HCT116 (cell line): ENCODE results near the gene USP7. TPM values are rescaled to one million over a fixed set of nuclear protein-coding genes. Genes with fewer than 3 reads are reported as not detected.

Experiments
- ATAC-seq: fragments of 200-7000 bp; cut with Tn5 transposase; 2 replicates; pipeline ENCODE4 v1.9.1; 2020; ENCODE audit warnings: mild to moderate bottlenecking, moderate library complexity
- BruUV-seq: library from RNA; stranded (reverse); fragments of 400-500 nt; replicated peaks from 2 replicates; lab custom pipeline; 2021; lab: Mats Ljungman, UMichigan
- CTCF ChIA-PET: fragments of 300-600 bp; sonication (Branson Sonifier 250); formaldehyde crosslinking; loops from one replicate; lab custom pipeline; 2021; ENCODE audit warnings: antibody characterized with exemption; lab: Charles Lee
- POLR2A ChIA-PET: fragments of 300-600, 350-600 bp; sonication (Branson Sonifier 250); formaldehyde crosslinking; loops from one replicate; lab custom pipeline; 2021; ENCODE audit warnings: antibody characterized with exemption; lab: Charles Lee
- RAD21 ChIA-PET, 2 experiments: fragments of 300-600 bp; sonication (Branson Sonifier 250); formaldehyde crosslinking; loops; one replicate each; lab custom pipeline; 2023; ENCODE audit warnings: low total read pairs in 2 of 2; ENCODE audit not compliant: uncharacterized antibody in 2 of 2, unreplicated experiment in 2 of 2, low non-redundant PET in 1 of 2; lab: Charles Lee
- DNase-seq: peaks from one replicate; pipeline ENCODE4 v3.0.0-alpha.2; 2010; ENCODE audit warnings: low read depth, low spot score
- H2AFZ ChIP-seq: fragments of 200-600 bp; shearing (Covaris generic), sonication (generic); 2 replicates; pipeline ENCODE4 v1.6.1; 2017; ENCODE audit warnings: low read depth, mixed run types, mixed read lengths, antibody characterized with exemption, low read length; ENCODE audit not compliant: poor library complexity, severe bottlenecking
- H3K27ac ChIP-seq: 2 replicates; pipeline ENCODE4 v1.5.1; 2012; ENCODE audit warnings: low read depth, low read length
- H3K27me3 ChIP-seq: fragments of 200-600 bp; sonication (generic); 2 replicates; pipeline ENCODE4 v1.6.1; 2016; ENCODE audit warnings: mixed run types, low read length, mixed read lengths; ENCODE audit not compliant: insufficient read depth
- H3K36me3 ChIP-seq, 2 experiments: fragments of 200-500 bp in 1 of 2; fragments of 200-600 bp in 1 of 2; sonication (Bioruptor generic) in 1 of 2; sonication (generic) in 1 of 2; 2 replicates each; pipeline versions ENCODE4 v1.5.1 to v1.6.1; 2014 to 2016; ENCODE audit warnings: low read length in 2 of 2, inconsistent platforms in 1 of 2, mixed read lengths in 1 of 2, mixed run types in 1 of 2; ENCODE audit not compliant: insufficient read depth in 2 of 2, control insufficient read depth in 1 of 2
- H3K4me1 ChIP-seq, 2 experiments: fragments of 200-600 bp in 1 of 2; sonication (generic) in 1 of 2; 2 replicates each; pipeline versions ENCODE4 v1.5.1 to v1.6.1; 2012 to 2017; ENCODE audit warnings: low read length in 2 of 2, inconsistent platforms in 1 of 2, mild to moderate bottlenecking in 1 of 2, mixed read lengths in 1 of 2, mixed run types in 1 of 2, moderate library complexity in 1 of 2; ENCODE audit not compliant: insufficient read depth in 2 of 2, control insufficient read depth in 1 of 2
- H3K4me2 ChIP-seq: fragments of 200-600 bp; sonication (generic); 2 replicates; pipeline ENCODE4 v1.6.1; 2017; ENCODE audit warnings: mixed run types, low read length, mixed read lengths
- H3K4me3 ChIP-seq, 2 experiments: fragments of 200-600 bp in 1 of 2; sonication (generic) in 1 of 2; replicated peaks in 1 of 2; 2 replicates each; pipeline ENCODE4 v1.5.1; 2011 to 2016; ENCODE audit warnings: low read length in 2 of 2, control low read depth in 1 of 2, low read depth in 1 of 2, mild to moderate bottlenecking in 1 of 2, mixed read lengths in 1 of 2, mixed run types in 1 of 2
- H3K79me2 ChIP-seq: fragments of 200-600 bp; sonication (generic); 2 replicates; pipeline ENCODE4 v1.6.1; 2017; ENCODE audit warnings: mild to moderate bottlenecking, mixed run types, low read length, moderate library complexity, mixed read lengths; ENCODE audit not compliant: insufficient read depth
- H3K9ac ChIP-seq: fragments of 200-600 bp; sonication (generic); 2 replicates; pipeline ENCODE4 v1.6.1; 2016; ENCODE audit warnings: low read length, mixed read lengths
- H3K9me2 ChIP-seq: fragments of 200-600 bp; sonication (generic), shearing (Covaris generic); 2 replicates; pipeline ENCODE4 v1.6.1; 2017; ENCODE audit warnings: mixed run types, mild to moderate bottlenecking, moderate library complexity; ENCODE audit not compliant: insufficient read depth
- H3K9me3 ChIP-seq, 2 experiments: fragments of 200-500 bp in 1 of 2; fragments of 200-600 bp in 1 of 2; sonication (Bioruptor generic) in 1 of 2; sonication (generic) in 1 of 2; 2 replicates each; pipeline ENCODE4 v1.6.1; 2014 to 2017; ENCODE audit warnings: low read length in 2 of 2, mixed read lengths in 2 of 2, inconsistent platforms in 1 of 2, low read depth in 1 of 2, mild to moderate bottlenecking in 1 of 2, mixed run types in 1 of 2, moderate library complexity in 1 of 2; ENCODE audit not compliant: control insufficient read depth in 1 of 2, insufficient read depth in 1 of 2
- H4K20me1 ChIP-seq: fragments of 200-600 bp; sonication (generic), shearing (Covaris generic); 2 replicates; pipeline ENCODE4 v1.6.1; 2017; ENCODE audit warnings: mixed run types, mild to moderate bottlenecking, moderate library complexity; ENCODE audit not compliant: insufficient read depth
- EZH2phosphoT487 ChIP-seq: fragments of 200-600 bp; IDR thresholded peaks from 2 replicates; pipeline ENCODE4 v1.6.1; 2018; ENCODE audit warnings: antibody characterized with exemption, borderline replicate concordance
- POLR2AphosphoS5 ChIP-seq: IDR thresholded peaks from 2 replicates; pipeline ENCODE4 v1.6.1; 2011; ENCODE audit warnings: mild to moderate bottlenecking, low read depth, low read length, moderate library complexity
- RAD21 ChIP-seq: IDR thresholded peaks from 2 replicates; pipeline ENCODE4 v1.6.1; 2012; ENCODE audit warnings: low read depth, mild to moderate bottlenecking
- ZNF274 ChIP-seq: fragments of 200-500 bp; sonication (Bioruptor generic); IDR thresholded peaks from 2 replicates; pipeline ENCODE4 v1.6.1; 2014; ENCODE audit warnings: mild to moderate bottlenecking, low read depth, low read length, inconsistent platforms
- intact Hi-C: fragments of 100-400 bp; cut with micrococcal nuclease; formaldehyde crosslinking; loops from 2 replicates; pipeline ENCODE4 v1.10.0; 2022
- total RNA-seq: library from RNA; stranded (reverse); gene quantifications from one replicate; pipeline ENCODE4 v1.2.1, GENCODE V29; 2021; ENCODE audit not compliant: unreplicated experiment

Gene USP7
- total RNA-seq, 1 experiment from 2014 or later: 154 TPM

DNA sequence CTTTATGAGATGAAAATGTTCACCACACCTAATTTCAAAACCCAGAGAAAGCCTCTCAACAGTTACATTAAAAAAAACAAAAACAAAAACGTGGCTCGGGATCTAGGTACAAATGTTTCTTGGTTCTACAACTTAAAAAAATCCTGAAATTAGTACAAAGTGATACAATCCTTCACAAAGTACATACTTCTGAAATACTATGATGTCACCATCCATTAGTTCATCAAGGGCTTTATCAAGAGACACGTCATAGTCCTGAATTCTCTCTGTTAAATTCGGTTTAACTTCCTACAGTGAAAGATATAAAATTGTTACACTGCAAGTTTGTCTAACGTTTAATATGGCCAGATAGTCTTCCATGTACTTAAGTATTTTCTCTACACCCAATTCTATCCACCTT is 63.4 kb downstream of the USP7 start:
- Histone ChIP-seq H3K9me2 (no peaks in the 10 kb centered on the region), H3K4me3 (no peak overlapping the region), H3K9me3 (no peaks in the 10 kb centered on the region), H3K4me2 (no peak overlapping the region), H4K20me1 (peaks cover 8% of the 10 kb centered on the region; the same call in 1 of the 2 replicates), H3K4me1 (no peaks in the 10 kb centered on the region), H3K79me2 (peaks cover 6% of the 10 kb centered on the region; the same call in 1 of the 2 replicates), H3K27me3 (no peaks in the 10 kb centered on the region), H3K36me3 (peaks cover 71% of the 10 kb centered on the region in 2 experiments), H3K27ac (no peak overlapping the region), H2AFZ (no peak overlapping the region), H3K9ac (no peak overlapping the region)
- TF ChIP-seq POLR2AphosphoS5: no peak
- no peak for TF ChIP-seq ZNF274
- intact Hi-C loops: loop anchor here (10.0 kb wide), 1 partner anchor 134 kb away; no protein-coding TSS in a partner anchor
- TSS peak; percentile 16 for BruUV-seq
- ChIA-PET RAD21 (no interaction called here), POLR2A (no interaction called here), CTCF (interaction anchor here (1.3 to 2.0 kb wide), 2 partner anchors 9 to 17 kb away, joined by 4 to 6 read pairs; no protein-coding TSS in a partner anchor)
- ATAC-seq: no peak
- DNase-seq: no peak

DNA sequence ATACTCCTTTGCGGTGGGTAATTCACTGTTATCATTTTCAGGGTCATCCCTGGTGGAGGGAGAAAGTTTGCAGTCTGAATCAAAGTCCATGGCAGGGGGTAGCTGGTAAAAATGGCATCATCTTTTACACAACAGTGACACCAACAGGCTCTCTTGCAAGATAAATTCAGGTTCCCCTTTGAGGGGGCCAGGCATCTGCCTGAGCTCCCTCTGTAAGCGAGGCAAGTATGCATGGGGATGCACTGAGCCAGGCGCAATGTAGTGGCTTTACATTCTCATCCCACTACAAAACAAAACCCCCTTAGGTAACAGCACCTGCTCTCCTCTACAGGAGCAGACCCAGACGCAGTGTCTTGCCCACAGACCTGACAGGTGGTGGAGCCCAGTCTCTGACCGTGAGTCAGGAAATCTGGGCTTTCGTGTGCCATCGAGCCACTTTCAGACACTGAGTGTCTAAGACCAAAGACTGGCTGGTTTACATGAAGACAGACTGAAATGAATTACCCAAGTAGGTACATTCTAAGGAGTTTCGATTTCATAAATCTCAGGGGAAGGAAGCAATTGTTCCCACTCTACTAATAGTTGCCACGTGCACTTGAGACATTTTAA is 63.9 kb downstream of the USP7 start:
- Histone ChIP-seq H3K9ac (no peak overlapping the region), H4K20me1 (peaks cover 8% of the 10 kb centered on the region; the same call in 1 of the 2 replicates), H3K79me2 (peaks cover 6% of the 10 kb centered on the region; the same call in 1 of the 2 replicates), H3K4me1 (no peaks in the 10 kb centered on the region), H3K27ac (no peak overlapping the region), H3K36me3 (peaks cover 71 to 77% of the 10 kb centered on the region in 2 experiments), H3K4me3 (no peak overlapping the region), H3K9me3 (no peaks in the 10 kb centered on the region), H3K4me2 (no peak overlapping the region), H3K9me2 (no peaks in the 10 kb centered on the region), H2AFZ (no peak overlapping the region), H3K27me3 (no peaks in the 10 kb centered on the region)
- POLR2A ChIA-PET: interaction anchor here (0.6 kb wide), 1 partner anchor 413 kb away, joined by 3 read pairs; no protein-coding TSS in a partner anchor
- TF ChIP-seq EZH2phosphoT487 (no peak), RAD21 (0 out of 2 replicates have a peak, but pooled peaks have one; percentile 4)
- no TSS peak for BruUV-seq
- no peak for DNase-seq
- CTCF ChIA-PET: interaction anchor here (1.0 to 2.0 kb wide), 3 partner anchors 9 to 37 kb away, joined by 4 to 6 read pairs (median 4); no protein-coding TSS in a partner anchor
- RAD21 ChIA-PET: no interaction called here
- intact Hi-C loops: loop anchor here (10.0 kb wide), 1 partner anchor 135 kb away; no protein-coding TSS in a partner anchor
- no peak for ATAC-seq
